ENCODE data around the gene SLC7A9. TPM values are rescaled to one million over a fixed set of nuclear protein-coding genes. Genes with fewer than 3 reads are reported as not detected.

The SLC7A9 gene
- total and polyA plus RNA-seq, 3 experiments from 2014 or later: 0.24 to 0.28 TPM; not detected in 1

GRCh38 chr19:32816555-32817099, 52.9 kb downstream of the SLC7A9 start:
- Histone ChIP-seq H3K36me3 (ENCODE audit: insufficient read depth, low read length) (no peaks in the 10 kb centered on the region), H3K9me3 (ENCODE audit: low read length) (no peaks in the 10 kb centered on the region), H3K27me3 (ENCODE audit: insufficient read depth, low read length, poor library complexity, severe bottlenecking) (no peaks in the 10 kb centered on the region), H3K4me3 (ENCODE audit: low read length) (no peak overlapping the region), H3K4me1 (ENCODE audit: insufficient read depth, low read length) (no peaks in the 10 kb centered on the region), H3K27ac (ENCODE audit: low read depth, low read length) (no peak overlapping the region)
- Mint-ChIP-seq H3K9me3 (no peaks in the 10 kb centered on the region), H3K4me1 (peaks cover 14 to 25% (median 21%) of the 10 kb centered on the region in 3 donors), H3K27ac (no peak overlapping the region), H3K27me3 (peaks cover 5 to 6% of the 10 kb centered on the region in 2 donors), H3K4me3 (no peak overlapping the region), H3K36me3 (peaks cover 0 to 2% (median 0%) of the 10 kb centered on the region in 3 donors)
- no peak for DNase-seq
- ChIA-PET POLR2A (no interaction called here), CTCF (no interaction called here)

GRCh38 chr19:32814624-32815023, 54.9 kb downstream of the SLC7A9 start:
- H3K9me3 Mint-ChIP-seq: no peaks in the 10 kb centered on the region
- Histone ChIP-seq H3K4me3 (ENCODE audit: low read length) (no peak overlapping the region), H3K36me3 (ENCODE audit: insufficient read depth, low read length) (no peaks in the 10 kb centered on the region), H3K27ac (ENCODE audit: low read depth, low read length) (no peak overlapping the region), H3K4me1 (ENCODE audit: insufficient read depth, low read length) (no peaks in the 10 kb centered on the region), H3K9me3 (ENCODE audit: low read length) (no peaks in the 10 kb centered on the region), H3K27me3 (ENCODE audit: insufficient read depth, low read length, poor library complexity, severe bottlenecking) (no peaks in the 10 kb centered on the region)
- H3K4me3 Mint-ChIP-seq: no peak overlapping the region
- peaks cover 12 to 22% (median 18%) of the 10 kb centered on the region in 3 donors for H3K4me1 Mint-ChIP-seq
- peaks cover 0 to 3% (median 0%) of the 10 kb centered on the region in 3 donors for H3K36me3 Mint-ChIP-seq
- CTCF ChIA-PET: no interaction called here
- peaks cover 0 to 8% of the 10 kb centered on the region in 2 donors for H3K27me3 Mint-ChIP-seq
- H3K27ac Mint-ChIP-seq: peak overlapping the region in 1 of 8 donors; percentile 18
- no peak for DNase-seq
- POLR2A ChIA-PET: no interaction called here

GRCh38 chr19:32813862-32814425, 55.6 kb downstream of the SLC7A9 start:
- H3K36me3 ChIP-seq (ENCODE audit: insufficient read depth, low read length): no peaks in the 10 kb centered on the region
- no peak overlapping the region for H3K4me3 Mint-ChIP-seq
- no peak for DNase-seq
- H3K27ac Mint-ChIP-seq: peak overlapping the region in 1 of 8 donors; percentile 79
- peaks cover 7% of the 10 kb centered on the region for H3K4me1 ChIP-seq (ENCODE audit: insufficient read depth, low read length)
- no peaks in the 10 kb centered on the region for H3K9me3 ChIP-seq (ENCODE audit: low read length)
- no peaks in the 10 kb centered on the region for H3K27me3 ChIP-seq (ENCODE audit: insufficient read depth, low read length, poor library complexity, severe bottlenecking)
- H3K27me3 Mint-ChIP-seq: peaks cover 0 to 9% of the 10 kb centered on the region in 2 donors
- CTCF ChIA-PET: no interaction called here
- H3K36me3 Mint-ChIP-seq: peaks cover 0 to 8% (median 0%) of the 10 kb centered on the region in 3 donors
- H3K4me1 Mint-ChIP-seq: peaks cover 15 to 25% (median 22%) of the 10 kb centered on the region in 3 donors
- no peak overlapping the region for H3K27ac ChIP-seq (ENCODE audit: low read depth, low read length)
- no peak overlapping the region for H3K4me3 ChIP-seq (ENCODE audit: low read length)
- peaks cover 0 to 2% (median 0%) of the 10 kb centered on the region in 5 donors for H3K9me3 Mint-ChIP-seq
- POLR2A ChIA-PET: no interaction called here

GRCh38 chr19:32812571-32812970, 57.0 kb downstream of the SLC7A9 start:
- peaks cover 0 to 2% (median 0%) of the 10 kb centered on the region in 5 donors for H3K9me3 Mint-ChIP-seq
- no peaks in the 10 kb centered on the region for H3K27me3 ChIP-seq (ENCODE audit: insufficient read depth, low read length, poor library complexity, severe bottlenecking)
- no peak overlapping the region for H3K4me3 Mint-ChIP-seq
- H3K4me1 ChIP-seq (ENCODE audit: insufficient read depth, low read length): peaks cover 7% of the 10 kb centered on the region
- H3K9me3 ChIP-seq (ENCODE audit: low read length): no peaks in the 10 kb centered on the region
- no peak overlapping the region for H3K4me3 ChIP-seq (ENCODE audit: low read length)
- DNase-seq: no peak
- H3K27ac Mint-ChIP-seq: peak overlapping the region in 1 of 8 donors; percentile 4
- H3K27me3 Mint-ChIP-seq: peaks cover 0 to 6% of the 10 kb centered on the region in 2 donors
- H3K27ac ChIP-seq (ENCODE audit: low read depth, low read length): no peak overlapping the region
- ChIA-PET POLR2A (no interaction called here), CTCF (no interaction called here)
- H3K36me3 Mint-ChIP-seq: peaks cover 0 to 8% (median 0%) of the 10 kb centered on the region in 3 donors
- peaks cover 17 to 34% (median 29%) of the 10 kb centered on the region in 3 donors for H3K4me1 Mint-ChIP-seq
- no peaks in the 10 kb centered on the region for H3K36me3 ChIP-seq (ENCODE audit: insufficient read depth, low read length)

GRCh38 chr19:32812036-32812435, 57.5 kb downstream of the SLC7A9 start:
- no peak overlapping the region for H3K4me3 Mint-ChIP-seq
- peaks cover 17 to 34% (median 29%) of the 10 kb centered on the region in 3 donors for H3K4me1 Mint-ChIP-seq
- ChIA-PET POLR2A (no interaction called here), CTCF (no interaction called here)
- DNase-seq: no peak
- H3K36me3 ChIP-seq (ENCODE audit: insufficient read depth, low read length): no peaks in the 10 kb centered on the region
- H3K9me3 Mint-ChIP-seq: peaks cover 0 to 2% (median 0%) of the 10 kb centered on the region in 5 donors
- H3K27me3 Mint-ChIP-seq: peaks cover 0 to 6% of the 10 kb centered on the region in 2 donors
- H3K27ac Mint-ChIP-seq: no peak overlapping the region
- H3K4me3 ChIP-seq (ENCODE audit: low read length): no peak overlapping the region
- peaks cover 7% of the 10 kb centered on the region for H3K4me1 ChIP-seq (ENCODE audit: insufficient read depth, low read length)
- peaks cover 0 to 8% (median 0%) of the 10 kb centered on the region in 3 donors for H3K36me3 Mint-ChIP-seq
- H3K9me3 ChIP-seq (ENCODE audit: low read length): no peaks in the 10 kb centered on the region
- H3K27ac ChIP-seq (ENCODE audit: low read depth, low read length): no peak overlapping the region
- no peaks in the 10 kb centered on the region for H3K27me3 ChIP-seq (ENCODE audit: insufficient read depth, low read length, poor library complexity, severe bottlenecking)

GRCh38 chr19:32811151-32811550, 58.4 kb downstream of the SLC7A9 start:
- H3K27me3 ChIP-seq (ENCODE audit: insufficient read depth, low read length, poor library complexity, severe bottlenecking): no peaks in the 10 kb centered on the region
- peaks cover 0 to 8% (median 0%) of the 10 kb centered on the region in 3 donors for H3K36me3 Mint-ChIP-seq
- H3K9me3 ChIP-seq (ENCODE audit: low read length): no peaks in the 10 kb centered on the region
- DNase-seq: no peak
- peaks cover 7% of the 10 kb centered on the region for H3K4me1 ChIP-seq (ENCODE audit: insufficient read depth, low read length)
- ChIA-PET CTCF (no interaction called here), POLR2A (no interaction called here)
- no peak overlapping the region for H3K27ac ChIP-seq (ENCODE audit: low read depth, low read length)
- peaks cover 17 to 34% (median 29%) of the 10 kb centered on the region in 3 donors for H3K4me1 Mint-ChIP-seq
- H3K4me3 ChIP-seq (ENCODE audit: low read length): no peak overlapping the region
- H3K27ac Mint-ChIP-seq: no peak overlapping the region
- H3K4me3 Mint-ChIP-seq: no peak overlapping the region
- H3K9me3 Mint-ChIP-seq: peaks cover 0 to 2% (median 0%) of the 10 kb centered on the region in 5 donors
- H3K27me3 Mint-ChIP-seq: peaks cover 0 to 4% of the 10 kb centered on the region in 2 donors
- H3K36me3 ChIP-seq (ENCODE audit: insufficient read depth, low read length): no peaks in the 10 kb centered on the region

GRCh38 chr19:32810452-32810851, 59.1 kb downstream of the SLC7A9 start:
- no peaks in the 10 kb centered on the region for H3K9me3 ChIP-seq (ENCODE audit: low read length)
- H3K36me3 Mint-ChIP-seq: peaks cover 0 to 7% (median 0%) of the 10 kb centered on the region in 3 donors
- H3K27ac ChIP-seq (ENCODE audit: low read depth, low read length): no peak overlapping the region
- ChIA-PET CTCF (no interaction called here), POLR2A (interaction anchor here (0.6 kb wide), 1 partner anchor 47 kb away, joined by 10 read pairs; no protein-coding TSS in a partner anchor)
- peaks cover 7% of the 10 kb centered on the region for H3K4me1 ChIP-seq (ENCODE audit: insufficient read depth, low read length)
- no peak for DNase-seq
- peaks cover 17 to 34% (median 29%) of the 10 kb centered on the region in 3 donors for H3K4me1 Mint-ChIP-seq
- no peak overlapping the region for H3K4me3 ChIP-seq (ENCODE audit: low read length)
- H3K36me3 ChIP-seq (ENCODE audit: insufficient read depth, low read length): no peaks in the 10 kb centered on the region
- peaks cover 0 to 4% of the 10 kb centered on the region in 2 donors for H3K27me3 Mint-ChIP-seq
- no peak overlapping the region for H3K27ac Mint-ChIP-seq
- H3K27me3 ChIP-seq (ENCODE audit: insufficient read depth, low read length, poor library complexity, severe bottlenecking): no peaks in the 10 kb centered on the region
- peaks cover 0 to 2% (median 0%) of the 10 kb centered on the region in 5 donors for H3K9me3 Mint-ChIP-seq
- no peak overlapping the region for H3K4me3 Mint-ChIP-seq

- Mint-ChIP-seq H3K27ac (peak overlapping the region in 2 of 8 donors; percentile 16 to 68), H3K36me3 (peaks cover 0 to 7% (median 0%) of the 10 kb centered on the region in 3 donors), H3K9me3 (peaks cover 0 to 2% (median 0%) of the 10 kb centered on the region in 5 donors), H3K27me3 (peaks cover 0 to 4% of the 10 kb centered on the region in 2 donors), H3K4me3 (peak overlapping the region in 1 of 7 donors; percentile 63), H3K4me1 (peaks cover 17 to 34% (median 29%) of the 10 kb centered on the region in 3 donors)
- Histone ChIP-seq H3K27ac (ENCODE audit: low read depth, low read length) (no peak overlapping the region), H3K9me3 (ENCODE audit: low read length) (no peaks in the 10 kb centered on the region), H3K27me3 (ENCODE audit: insufficient read depth, low read length, poor library complexity, severe bottlenecking) (no peaks in the 10 kb centered on the region), H3K36me3 (ENCODE audit: insufficient read depth, low read length) (no peaks in the 10 kb centered on the region), H3K4me1 (ENCODE audit: insufficient read depth, low read length) (peaks cover 7% of the 10 kb centered on the region), H3K4me3 (ENCODE audit: low read length) (peak overlapping the region; percentile 19)
- no peak for DNase-seq
- POLR2A ChIA-PET: no interaction called here
- CTCF ChIA-PET: no interaction called here
These were observed 59.8 kb downstream of the SLC7A9 start for GRCh38 chr19:32809754-32810153.
